Gastroesophageal sphincter (tissue), 3 donors: ENCODE measurements around the gene RAMP1.

Experiments
- CTCF ChIP-seq, 4 experiments: fragments of 200-600 bp in 2 of 4; fragments of 450-650 bp in 2 of 4; sonication (generic) in 1 of 4; IDR thresholded peaks; one replicate each; pipeline ENCODE4 v1.5.1; 2017 to 2019; ENCODE audit warnings: antibody characterized with exemption in 4 of 4, mild to moderate bottlenecking in 2 of 4, moderate library complexity in 2 of 4
- EP300 ChIP-seq: sonication (generic); formaldehyde crosslinking; IDR thresholded peaks from one replicate; pipeline ENCODE4 v1.6.1; 2017; ENCODE audit warnings: antibody characterized with exemption, mild to moderate bottlenecking
- POLR2A ChIP-seq, 2 donors: fragments of 450-650 bp; IDR thresholded peaks; one replicate each; pipeline ENCODE4 v1.6.1; 2017; ENCODE audit warnings: antibody characterized with exemption in 2 of 2, mild to moderate bottlenecking in 2 of 2, moderate library complexity in 1 of 2
- POLR2AphosphoS5 ChIP-seq: sonication (generic); formaldehyde crosslinking; IDR thresholded peaks from one replicate; pipeline ENCODE4 v1.6.1; 2017; ENCODE audit warnings: antibody characterized with exemption

GRCh38 chr2:237961637-237962036 is 102.2 kb downstream of the RAMP1 start:
- TF ChIP-seq CTCF (IDR thresholded peaks at IDR 0.05) (no peak), EP300 (no peak), POLR2AphosphoS5 (no peak), POLR2A (IDR thresholded peaks at IDR 0.05) (no peak)
